GM12878 (cell line): ENCODE results near the gene FOSL1. TPM values are rescaled to one million over a fixed set of nuclear protein-coding genes. Genes with fewer than 3 reads are reported as not detected.

Source experiments
- ASH2L ChIP-seq: fragments of 300-600, 200-600 bp; sonication (generic); IDR thresholded peaks from 2 replicates; pipeline ENCODE4 v1.6.1; 2017; ENCODE audit warnings: low read depth, mild to moderate bottlenecking, borderline replicate concordance
- CHD1 ChIP-seq: IDR thresholded peaks from 2 replicates; pipeline ENCODE4 v1.6.1; 2012; ENCODE audit warnings: low read depth, low read length, improper control_type of control experiment
- CUX1 ChIP-seq: IDR thresholded peaks from 2 replicates; pipeline ENCODE4 v1.6.1; 2012; ENCODE audit warnings: improper control_type of control experiment, low read depth, low read length; ENCODE audit not compliant: insufficient replicate concordance
- ELK1 ChIP-seq: IDR thresholded peaks from 2 replicates; pipeline ENCODE4 v1.6.1; 2012; ENCODE audit warnings: low read depth, low read length, improper control_type of control experiment
- LARP7 ChIP-seq: fragments of 450-650 bp; IDR thresholded peaks from 2 replicates; pipeline ENCODE4 v1.6.1; 2017; ENCODE audit warnings: mild to moderate bottlenecking
- MAX ChIP-seq: IDR thresholded peaks from 2 replicates; pipeline ENCODE4 v1.6.1; 2012; ENCODE audit warnings: low read depth, low read length, improper control_type of control experiment
- NR2C1 ChIP-seq: fragments of 450-650 bp; IDR thresholded peaks from 2 replicates; pipeline ENCODE4 v1.6.1; 2017; ENCODE audit warnings: antibody characterized with exemption, mild to moderate bottlenecking, moderate library complexity
- NR2C2 ChIP-seq: IDR thresholded peaks from 2 replicates; pipeline ENCODE4 v1.6.1; 2011; ENCODE audit warnings: borderline replicate concordance, low read depth; ENCODE audit not compliant: control insufficient read depth, insufficient read length
- PBX3 ChIP-seq: IDR thresholded peaks from 2 replicates; pipeline ENCODE4 v1.6.1; 2011; ENCODE audit warnings: mild to moderate bottlenecking, low read depth, low read length, moderate library complexity; ENCODE audit not compliant: insufficient replicate concordance
- PRDM15 ChIP-seq: fragments of 450-650 bp; formaldehyde crosslinking; IDR thresholded peaks from 2 replicates; pipeline ENCODE4 v1.4.0; 2020; ENCODE audit warnings: mild to moderate bottlenecking, moderate library complexity
- RFX5 ChIP-seq: IDR thresholded peaks from 2 replicates; pipeline ENCODE4 v1.6.1; 2011; ENCODE audit warnings: low read depth, low read length, improper control_type of control experiment
- SRF ChIP-seq, 2 experiments: IDR thresholded peaks; 2 replicates each; pipeline ENCODE4 v1.6.1; 2011; ENCODE audit warnings: low read depth in 2 of 2, low read length in 2 of 2, mild to moderate bottlenecking in 1 of 2, moderate library complexity in 1 of 2
- TCF12 ChIP-seq: IDR thresholded peaks from 2 replicates; pipeline ENCODE4 v1.6.1; 2011; ENCODE audit warnings: low read depth, mild to moderate bottlenecking, low read length
- ZBTB33 ChIP-seq: fragments of 450-650 bp; IDR thresholded peaks from 2 replicates; pipeline ENCODE4 v1.6.1; 2017; ENCODE audit warnings: mild to moderate bottlenecking
- polyA plus RNA-seq, 11 experiments: library from polyadenylated mRNA; depleted of rRNA in 4 of 11; unstranded in 6 of 11; stranded (reverse) in 5 of 11; fragments of >200 nt; fragmentation: Nextera tagmentation in 4 of 11; fragmentation: Illumina TruSeq in 1 of 11; extraction: Ambion mirVana in 4 of 11; extraction: Trizol in 1 of 11; gene quantifications; 1 replicate in 1 of 11; 2 replicates in 10 of 11; pipeline versions ENCODE4 v1.2.1 to v1.2.3, GENCODE V29; 2011 to 2016; ENCODE audit warnings: inconsistent platforms in 2 of 11, missing spikeins in 2 of 11, low read depth in 1 of 11
- total RNA-seq, 4 experiments: library from RNA; depleted of rRNA in 3 of 4; stranded (reverse); fragments of >200 nt in 3 of 4; fragmentation: Illumina TruSeq in 1 of 4; extraction: Trizol in 1 of 4; gene quantifications; 2 replicates each; pipeline versions ENCODE4 v1.2.1 to v1.2.3, GENCODE V29; 2013 to 2021

The FOSL1 gene
- total and polyA plus RNA-seq, 10 of the 15 experiments (the other 5 are each of a cell fraction or from before 2014, with no cell fraction given) = 0.82 to 5.4 (median 2.1) TPM

GRCh38 chr11:65884716-65885092 lies 15.5 kb downstream of the FOSL1 start (continued):
- TF ChIP-seq CUX1 = no peak
- TF ChIP-seq NR2C2 = no peak
- no peak for TF ChIP-seq PRDM15 (CRISPR knock-in tag)
- TF ChIP-seq ASH2L = no peak
- no peak for TF ChIP-seq PBX3
- TF ChIP-seq SRF (IDR thresholded peaks at IDR 0.05; ENCODE audit: low read depth in 2 of 2, low read length in 2 of 2) = no peak
- 0 out of 2 replicates have a peak, but pooled peaks have one; percentile 36 for TF ChIP-seq RFX5
- TF ChIP-seq MAX = no peak
- TF ChIP-seq ZBTB33 = no peak
- peak; percentile 19; the same call in 1 of the 2 replicates for TF ChIP-seq LARP7
- TF ChIP-seq NR2C1 = no peak
- TF ChIP-seq TCF12 = 0 out of 2 replicates have a peak, but pooled peaks have one; percentile 68
- peak; percentile 26; the same call in 1 of the 2 replicates for TF ChIP-seq ELK1
- no peak for TF ChIP-seq CHD1
